HEK293 (cell line): Measurements from ENCODE around the gene OR52W1.

Experiments
- CTCF ChIP-seq: fragments of 450-650 bp; formaldehyde crosslinking; IDR thresholded peaks from 2 replicates; pipeline ENCODE4 v1.5.1; 2016; ENCODE audit warnings: missing biosample characterization, missing genetic modification characterization
- MYNN ChIP-seq: fragments of 450-650 bp; formaldehyde crosslinking; IDR thresholded peaks from 2 replicates; pipeline ENCODE4 v1.5.1; 2016; ENCODE audit warnings: missing biosample characterization, missing genetic modification characterization, borderline replicate concordance
- TCF7L2 ChIP-seq: IDR thresholded peaks from 2 replicates; pipeline ENCODE4 v1.6.1; 2011; ENCODE audit warnings: low read depth, mild to moderate bottlenecking, inconsistent platforms, low read length, moderate library complexity, borderline replicate concordance
- ZBTB20 ChIP-seq: fragments of 450-650 bp; formaldehyde crosslinking; IDR thresholded peaks from 2 replicates; pipeline ENCODE4 v1.5.1; 2016; ENCODE audit warnings: missing biosample characterization, missing genetic modification characterization

DNA sequence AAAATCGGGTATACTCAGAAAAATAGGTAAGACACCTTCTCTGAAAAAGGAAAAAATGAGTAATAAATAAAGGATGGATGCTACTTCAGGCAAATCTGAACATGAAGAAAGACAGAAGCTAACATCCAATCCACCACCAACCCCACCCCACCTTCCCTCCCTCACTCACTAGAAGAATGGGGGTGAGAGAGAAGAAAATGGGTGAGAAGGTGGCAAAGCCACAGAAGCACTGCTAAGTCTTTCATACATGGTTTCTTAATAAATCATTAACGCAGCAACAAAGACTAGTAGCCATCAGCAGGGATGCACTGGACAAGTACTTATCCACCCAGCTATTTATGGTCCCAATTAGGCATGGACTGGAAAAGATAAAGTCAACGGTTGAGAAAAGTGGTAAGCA, 29.5 kb downstream of the OR52W1 start:
- no peak for TF ChIP-seq ZBTB20
- no peak for TF ChIP-seq CTCF
- TF ChIP-seq TCF7L2, result no peak
- no peak for TF ChIP-seq MYNN (tag by site-specific recombination)
